NCI-H2029 treated with DMSO at 0.1 percent for 48 hours (cell line): ENCODE data around the gene PIGU.

Source experiments
- DNase-seq: peaks from one replicate; lab custom pipeline; 2025; lab: John Stamatoyannopoulos, UW

Gene PIGU

GRCh38 chr20:34557936-34558319 is 119.0 kb downstream of the PIGU start:
- no peak for DNase-seq

GRCh38 chr20:34553366-34553867 is 123.5 kb downstream of the PIGU start:
- DNase-seq: no peak

- DNase-seq: no peak
Measured at GRCh38 chr20:34552569-34552968, 124.3 kb downstream of the PIGU start.

- DNase-seq: no peak
Measured at GRCh38 chr20:34549929-34550305, 127.0 kb downstream of the PIGU start.

GRCh38 chr20:34549291-34549928 is 127.5 kb downstream of the PIGU start:
- DNase-seq: no peak

- DNase-seq: no peak
Measured at GRCh38 chr20:34547844-34548613, 128.9 kb downstream of the PIGU start.

- peak; percentile 64 for DNase-seq
Measured at GRCh38 chr20:34546751-34547181, 130.1 kb downstream of the PIGU start.

- DNase-seq: no peak
Measured at GRCh38 chr20:34544109-34544796, 132.6 kb downstream of the PIGU start.

- no peak for DNase-seq
Measured at GRCh38 chr20:34543463-34544056, 133.3 kb downstream of the PIGU start.

- no peak for DNase-seq
Measured at GRCh38 chr20:34542439-34542838, 134.5 kb downstream of the PIGU start.

- no peak for DNase-seq
Measured at GRCh38 chr20:34541917-34542316, 135.0 kb downstream of the PIGU start.

- no peak for DNase-seq
Measured at GRCh38 chr20:34541264-34541901, 135.5 kb downstream of the PIGU start.

- no peak for DNase-seq
Measured at GRCh38 chr20:34540596-34541263, 136.2 kb downstream of the PIGU start.

- no peak for DNase-seq
Measured at GRCh38 chr20:34539756-34540155, 137.1 kb downstream of the PIGU start.

GRCh38 chr20:34538671-34539123 is 138.2 kb downstream of the PIGU start:
- no peak for DNase-seq

GRCh38 chr20:34537651-34538050 is 139.2 kb downstream of the PIGU start:
- DNase-seq: no peak

- no peak for DNase-seq
Measured at GRCh38 chr20:34536798-34537394, 140.0 kb downstream of the PIGU start.

GRCh38 chr20:34535857-34536256 is 141.0 kb downstream of the PIGU start:
- no peak for DNase-seq

GRCh38 chr20:34535301-34535840 is 141.5 kb downstream of the PIGU start:
- DNase-seq: no peak

- DNase-seq: no peak
Measured at GRCh38 chr20:34534391-34535165, 142.3 kb downstream of the PIGU start.
